Kidney capillary endothelial cell (primary cell): Measurements from ENCODE around the gene NAV1.
"Not testable (repeated sequence)": the region's sequence is repeated elsewhere in the genome, so short reads cannot be mapped to it uniquely, and the experiment has no call there.

ENCODE experiments used
- DNase-seq: peaks from one replicate; pipeline ENCODE4 v3.0.0-alpha.2; 2018; ENCODE audit warnings: low spot score

Gene NAV1

GRCh38 chr1:201544710-201545109 is 5.8 kb downstream of the NAV1 start:
- DNase-seq: no peak

DNA sequence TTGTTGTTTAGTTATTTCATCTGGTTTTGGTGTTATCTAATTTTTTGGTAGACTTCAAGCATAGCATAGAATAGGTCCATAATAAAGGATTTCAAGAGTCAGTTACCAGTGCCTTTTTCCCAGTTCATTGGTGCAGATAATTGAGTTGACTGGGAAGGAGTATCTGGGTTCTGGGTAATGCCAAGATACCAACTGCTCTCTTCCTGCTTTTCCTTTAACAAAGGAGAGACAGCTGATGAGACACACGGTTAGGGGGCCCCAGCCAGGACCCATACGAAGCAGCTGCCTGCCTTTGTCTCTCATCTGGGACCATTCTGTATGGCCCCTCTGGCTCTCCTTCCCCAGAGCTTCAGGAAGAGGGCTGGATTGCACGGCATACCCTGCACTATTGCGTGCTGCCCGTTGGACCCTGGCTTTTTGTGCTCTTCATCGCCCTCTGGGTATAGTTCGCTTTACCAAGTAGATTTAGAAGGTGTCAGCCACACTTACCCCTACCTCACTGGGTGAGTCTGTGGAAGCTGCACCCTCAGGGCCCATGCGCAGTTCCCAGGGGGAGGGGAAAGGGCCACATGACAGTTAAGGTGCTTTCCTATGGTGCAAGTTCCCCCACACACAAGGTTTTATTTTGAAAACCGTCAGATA is 7.0 kb downstream of the NAV1 start:
- no peak for DNase-seq

DNA sequence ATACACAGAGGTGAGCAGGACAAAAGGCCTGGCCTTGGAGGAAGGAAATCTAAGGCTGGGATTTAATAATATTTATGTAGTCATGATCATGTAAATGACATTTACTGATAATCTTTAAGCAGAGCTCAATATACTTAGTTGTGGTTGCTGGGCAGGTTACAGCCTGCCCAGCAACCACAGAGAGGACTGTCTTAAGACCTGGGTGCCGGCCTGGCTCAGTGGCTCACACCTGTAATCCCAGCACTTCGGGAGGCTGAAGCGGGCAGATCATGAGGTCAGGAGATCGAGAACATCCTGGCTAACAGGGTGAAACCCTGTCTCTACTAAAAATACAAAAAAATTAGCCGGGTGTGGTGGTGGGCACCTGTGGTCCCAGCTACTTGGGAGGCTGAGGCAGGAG is 10.6 kb downstream of the NAV1 start:
- not testable (repeated sequence) for DNase-seq

GRCh38 chr1:201551096-201551495 is 12.2 kb downstream of the NAV1 start:
- DNase-seq: no peak

DNA sequence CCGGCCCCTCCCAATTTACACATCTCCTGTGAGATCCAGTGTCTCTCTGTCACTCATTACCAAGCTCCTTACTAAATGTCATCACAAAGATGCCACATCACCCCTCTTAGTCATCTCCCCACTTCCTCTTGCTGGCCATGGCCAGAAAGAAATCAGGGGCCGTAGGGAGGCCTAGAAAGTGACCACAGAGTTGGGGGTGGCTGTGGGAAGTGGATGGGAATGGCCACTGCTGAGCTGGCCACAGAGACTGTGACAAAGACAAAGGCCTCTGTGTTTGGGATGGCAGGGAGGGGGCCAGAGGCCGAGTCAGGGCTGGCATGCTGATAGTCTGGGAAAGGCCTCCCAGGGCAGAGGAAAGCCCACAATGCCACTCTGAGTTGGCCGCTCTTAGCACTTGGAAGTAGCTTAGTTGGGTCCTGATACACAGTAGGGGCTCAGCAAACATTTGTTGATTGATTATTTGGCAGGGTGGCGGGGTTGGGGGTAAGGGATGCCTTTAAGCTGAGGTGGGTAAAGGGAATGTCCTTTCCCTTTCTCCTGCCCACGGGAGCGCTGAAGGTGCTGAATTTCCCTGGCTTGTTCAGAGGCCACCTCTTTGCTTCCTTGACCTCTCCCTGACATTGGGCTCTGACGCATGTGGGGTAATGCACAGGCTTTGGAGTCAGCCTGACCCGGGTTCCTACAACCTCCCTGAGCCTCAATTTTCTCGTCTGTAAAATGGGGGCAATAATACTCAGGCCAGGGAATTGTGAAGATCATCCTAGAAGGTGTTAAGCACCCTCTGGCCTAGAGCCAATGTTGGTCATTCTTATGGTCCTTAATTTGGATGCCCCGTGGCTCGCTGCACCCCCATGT is 13.2 kb downstream of the NAV1 start:
- peak; percentile 88 for DNase-seq

DNA sequence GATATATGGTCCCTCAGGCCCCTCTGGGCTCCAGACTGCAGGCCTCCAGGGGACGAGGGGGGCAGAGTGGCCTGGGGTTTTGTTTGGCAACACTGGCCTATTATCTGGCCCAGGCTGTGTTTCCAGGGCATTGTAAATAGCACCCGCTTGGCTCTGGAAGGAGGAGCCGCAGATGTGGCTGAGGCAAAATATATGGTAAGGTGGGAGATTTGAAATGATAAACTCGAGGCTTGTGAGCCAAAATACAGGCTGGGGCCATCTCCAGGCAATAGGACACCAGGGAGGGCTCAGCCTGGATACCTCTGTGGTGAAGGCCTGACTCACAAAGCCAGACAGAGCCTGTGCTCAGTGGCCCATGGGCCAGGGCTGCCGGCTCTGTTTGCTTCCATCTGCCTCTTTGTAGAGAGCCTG is 14.0 kb downstream of the NAV1 start:
- DNase-seq: no peak

GRCh38 chr1:201553496-201554189 is 14.7 kb downstream of the NAV1 start:
- DNase-seq: no peak

GRCh38 chr1:201554190-201554600 is 15.3 kb downstream of the NAV1 start:
- DNase-seq: no peak

DNA sequence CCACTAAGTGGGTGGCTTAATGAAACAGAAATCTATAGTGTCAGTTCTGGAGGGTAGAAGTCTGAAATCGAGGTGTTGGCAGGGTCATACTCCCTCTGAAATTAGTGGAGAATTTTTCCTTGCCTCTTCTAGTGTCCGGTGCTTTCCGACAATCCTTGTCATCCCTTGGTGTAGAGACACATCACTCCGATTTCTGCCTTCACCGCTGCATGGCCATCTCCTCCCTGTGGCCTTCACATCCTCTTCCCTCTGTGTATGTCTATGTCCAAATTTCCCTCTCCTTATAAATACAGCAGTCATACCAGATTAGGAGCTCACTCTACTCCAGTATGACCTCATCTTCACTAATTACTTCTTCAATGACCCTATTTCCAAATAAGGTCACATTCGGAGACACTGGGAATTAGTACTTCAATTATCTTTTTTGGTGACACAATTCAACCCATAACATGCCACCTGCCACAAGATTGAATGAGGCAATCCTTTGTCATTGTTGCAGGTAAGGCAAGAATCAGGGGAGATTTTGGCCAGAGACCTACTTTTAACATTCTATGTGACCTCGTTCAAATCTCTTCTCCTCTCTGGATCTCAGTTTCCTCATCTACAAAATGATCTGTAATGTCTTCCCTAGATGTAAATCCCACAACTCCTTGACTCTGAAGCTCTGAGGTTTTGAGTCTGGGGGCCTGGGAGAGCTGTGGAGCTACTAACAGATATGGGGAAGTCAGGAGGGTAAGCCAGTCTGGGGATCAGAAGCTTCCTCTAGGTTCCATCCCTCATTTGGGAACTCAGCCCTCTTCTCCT is 16.1 kb downstream of the NAV1 start:
- no peak for DNase-seq

DNA sequence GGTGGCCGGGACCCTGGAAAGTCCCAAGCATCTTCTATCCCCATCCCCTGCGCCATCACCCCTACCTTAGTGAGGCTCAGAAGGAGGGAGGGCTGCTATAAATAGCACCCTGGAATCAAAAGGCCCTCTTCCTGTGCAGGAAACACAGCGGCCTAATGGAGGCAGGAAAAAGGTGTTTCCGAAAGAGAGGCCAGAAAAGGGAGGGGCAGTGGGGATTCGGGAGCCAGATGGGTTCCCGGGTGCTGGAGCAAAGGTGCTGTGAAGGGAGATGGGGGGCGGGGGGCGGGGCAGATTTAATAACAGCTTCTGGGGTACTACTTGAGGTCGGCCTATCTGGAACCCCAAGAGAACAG is 16.6 kb downstream of the NAV1 start:
- no peak for DNase-seq

- DNase-seq: no peak
These were observed 18.1 kb downstream of the NAV1 start for GRCh38 chr1:201556841-201557571.

DNA sequence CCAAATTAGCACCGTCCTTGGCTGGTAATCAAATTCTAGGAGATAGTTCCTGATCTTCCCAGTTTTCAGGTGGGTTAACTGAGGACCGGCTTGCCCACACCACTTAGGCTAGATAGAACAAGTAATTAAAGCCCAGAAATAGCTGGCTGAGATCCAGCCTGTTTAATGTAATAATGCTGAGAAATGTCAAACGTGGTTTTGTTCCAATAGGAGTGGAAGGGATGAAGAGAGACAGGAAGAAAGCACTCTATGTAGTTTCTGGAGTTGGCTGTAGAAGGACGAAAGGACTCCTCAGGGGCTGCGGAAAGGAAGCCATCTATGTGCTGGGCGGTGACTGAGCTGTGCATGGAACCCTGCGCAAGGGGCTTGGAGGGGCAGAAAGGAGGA is 18.6 kb downstream of the NAV1 start:
- no peak for DNase-seq

DNA sequence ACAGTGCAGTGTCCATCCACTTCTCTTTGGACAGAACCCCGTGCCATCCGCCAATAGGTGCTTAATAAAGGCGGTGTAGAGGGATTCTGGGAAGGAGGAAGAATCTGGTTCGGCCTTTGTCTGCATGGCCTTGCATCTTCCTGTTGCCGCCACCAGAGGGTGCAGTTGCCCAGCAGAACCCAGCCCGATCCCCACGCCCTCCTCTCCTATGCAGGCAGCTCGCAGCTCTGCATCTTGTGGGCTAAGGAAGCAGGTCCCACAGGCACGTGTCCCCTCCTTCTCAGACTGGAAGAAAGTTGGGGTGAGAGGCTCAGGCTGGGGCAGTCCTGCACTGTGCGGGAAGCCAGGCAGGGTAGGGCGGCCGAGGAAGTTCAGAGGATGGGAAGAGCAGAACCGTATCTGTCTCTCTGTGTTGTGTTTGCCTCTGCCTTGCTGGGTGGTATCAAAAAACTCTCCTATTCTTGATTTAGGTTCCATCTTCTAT is 20.8 kb downstream of the NAV1 start:
- peak; percentile 82 for DNase-seq

DNA sequence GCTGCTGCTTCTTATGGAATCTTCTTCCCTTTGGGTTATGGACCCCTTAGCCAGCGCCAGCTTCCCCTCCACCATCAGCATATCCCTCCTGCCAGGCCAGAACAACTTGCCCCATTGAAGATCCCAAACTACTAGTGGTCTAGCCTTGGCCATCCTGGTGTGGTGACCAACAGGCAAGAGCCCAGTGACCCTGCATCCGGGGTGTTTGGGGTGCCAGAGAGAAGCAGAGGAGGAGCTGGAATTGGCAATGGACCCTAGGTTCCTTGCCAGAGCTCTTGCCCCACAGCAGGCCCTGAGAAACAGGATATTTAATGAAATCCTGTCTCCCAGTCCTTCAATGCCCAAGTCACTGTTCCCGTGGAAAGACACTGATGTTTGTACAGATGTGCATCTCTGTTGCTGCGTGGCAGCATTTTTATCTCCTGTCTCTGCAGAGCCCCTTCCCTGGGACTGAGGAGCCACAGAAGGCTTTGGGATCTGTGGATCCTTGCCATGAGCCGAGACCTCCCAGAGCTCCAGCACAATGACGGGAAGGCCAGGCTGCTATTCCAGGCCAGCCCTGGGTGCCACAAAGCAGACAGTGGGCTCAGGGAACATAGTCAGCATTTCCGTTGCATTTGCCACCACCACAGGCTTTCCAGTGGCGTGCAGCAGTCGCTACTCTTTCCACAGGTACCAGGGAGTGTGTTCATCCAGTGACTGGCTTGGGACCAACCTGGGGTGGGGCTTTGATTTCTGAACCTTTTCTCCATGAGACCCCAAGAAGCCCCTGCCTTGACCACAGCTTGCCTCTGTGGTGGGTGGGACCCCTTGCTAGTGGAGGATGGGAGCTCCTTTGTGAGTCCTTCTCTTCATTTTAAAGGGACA is 21.6 kb downstream of the NAV1 start:
- no peak for DNase-seq

GRCh38 chr1:201561195-201561564 is 22.3 kb downstream of the NAV1 start:
- no peak for DNase-seq

GRCh38 chr1:201561601-201562000 is 22.7 kb downstream of the NAV1 start:
- no peak for DNase-seq

DNA sequence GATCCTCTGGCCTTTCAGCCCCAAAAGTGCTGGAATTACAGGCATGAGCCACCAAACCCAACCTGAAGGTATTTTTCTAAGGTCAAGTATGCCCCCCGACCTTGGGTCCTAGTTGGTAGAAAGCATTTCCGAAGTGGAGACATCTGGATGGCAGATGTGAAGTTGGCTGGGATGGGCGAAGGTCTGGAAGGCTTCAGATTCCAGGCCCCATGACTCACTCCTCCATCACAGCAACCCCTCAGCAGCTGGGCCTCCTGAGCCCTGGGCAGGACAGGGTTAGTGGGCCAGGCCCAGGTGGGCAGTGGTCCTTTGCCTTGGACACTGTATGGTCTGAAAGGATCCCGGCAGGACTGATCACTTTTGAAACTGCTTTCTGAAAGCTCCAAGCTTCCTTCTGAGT is 23.3 kb downstream of the NAV1 start:
- no peak for DNase-seq

- DNase-seq: peak; percentile 74
These were observed 23.9 kb downstream of the NAV1 start for GRCh38 chr1:201562659-201563405.

GRCh38 chr1:201563406-201563780 is 24.5 kb downstream of the NAV1 start:
- no peak for DNase-seq

- DNase-seq: no peak
These were observed 25.0 kb downstream of the NAV1 start for GRCh38 chr1:201563941-201564340.
